ENCODE measurements around the gene PDS5A. TPM values are rescaled to one million over a fixed set of nuclear protein-coding genes. Genes with fewer than 3 reads are reported as not detected.
"Not testable (repeated sequence)": the region's sequence is repeated elsewhere in the genome, so short reads cannot be mapped to it uniquely, and the experiment has no call there.

The PDS5A gene
- total RNA-seq, 2 experiments from 2014 or later, result 108 to 115 TPM

GRCh38 chr4:39970671-39971640 is 6.8 kb downstream of the PDS5A start:
- ChIA-PET CTCF (interaction anchor here (1.5 kb wide), 1 partner anchor 17 kb away, joined by 3 read pairs; no protein-coding TSS in a partner anchor), POLR2A (no interaction called here)

GRCh38 chr4:39963656-39964055 is 14.1 kb downstream of the PDS5A start:
- ChIA-PET CTCF (no interaction called here), POLR2A (interaction anchor here (0.5 kb wide), 1 partner anchor 15 kb away, joined by 3 read pairs; no protein-coding TSS in a partner anchor)

DNA sequence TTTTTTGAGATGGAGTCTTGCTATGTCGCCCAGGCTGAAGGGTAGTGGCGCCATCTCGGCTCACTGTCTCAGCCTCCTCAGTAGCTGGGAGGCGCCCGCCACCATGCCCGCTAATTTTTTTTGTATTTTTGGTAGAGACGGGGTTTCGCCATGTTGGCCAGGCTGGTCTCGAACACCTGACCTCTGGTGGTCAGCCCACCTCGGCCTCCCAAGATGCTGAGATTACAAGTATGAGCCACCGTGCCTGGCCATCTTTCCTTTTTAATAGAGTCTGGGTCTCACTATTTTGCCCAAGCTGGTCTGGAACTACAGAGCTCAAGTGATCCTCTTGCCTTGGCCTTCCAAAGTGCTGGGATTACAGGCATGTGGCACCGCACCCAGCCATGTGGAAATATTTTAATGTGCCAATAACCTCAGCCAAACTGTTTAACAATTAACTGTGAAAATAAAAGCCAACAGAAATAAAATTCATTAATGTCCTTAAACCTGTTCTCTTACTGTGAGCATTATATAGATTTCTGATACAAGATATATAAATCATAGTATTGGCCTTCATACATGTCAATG is 16.3 kb downstream of the PDS5A start:
- CTCF ChIA-PET, result no interaction called here
- POLR2A ChIA-PET, result no interaction called here

GRCh38 chr4:39950861-39951481 is 26.7 kb downstream of the PDS5A start:
- POLR2A ChIA-PET, result no interaction called here
- CTCF ChIA-PET, result no interaction called here

- POLR2A ChIA-PET, result no interaction called here
- CTCF ChIA-PET, result interaction anchor here (0.7 kb wide), 1 partner anchor 479 kb away, joined by 5 read pairs; no protein-coding TSS in a partner anchor
Observed at GRCh38 chr4:39947963-39948362, 29.7 kb downstream of the PDS5A start.

- CTCF ChIA-PET, result interaction anchor here (0.7 kb wide), 1 partner anchor 478 kb away, joined by 5 read pairs; no protein-coding TSS in a partner anchor
- POLR2A ChIA-PET, result no interaction called here
Observed at GRCh38 chr4:39947417-39947816, 30.3 kb downstream of the PDS5A start.

GRCh38 chr4:39944245-39944644 is 33.5 kb downstream of the PDS5A start:
- CTCF ChIA-PET, result interaction anchor here (0.7 kb wide), 1 partner anchor 467 kb away, joined by 3 read pairs; no protein-coding TSS in a partner anchor
- POLR2A ChIA-PET, result not testable (repeated sequence)

DNA sequence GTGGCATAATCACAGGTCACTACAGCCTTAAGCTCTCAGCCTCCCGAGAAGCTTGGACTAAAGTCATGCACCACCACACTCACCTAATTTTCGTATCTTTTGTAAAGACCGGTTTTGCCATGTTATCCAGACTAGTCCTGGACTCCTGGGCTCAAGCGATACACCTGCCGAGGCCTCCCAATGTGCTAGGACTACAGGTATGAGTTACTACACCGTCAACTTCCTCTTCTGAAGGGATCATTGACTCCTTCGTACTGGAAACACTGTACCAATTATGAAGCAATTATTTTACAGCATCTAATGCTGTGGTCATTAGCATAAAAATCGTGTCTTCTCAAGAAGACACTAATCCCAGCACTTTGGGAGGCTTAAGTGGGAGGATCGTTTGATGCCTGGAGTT is 35.2 kb downstream of the PDS5A start:
- CTCF ChIA-PET, result no interaction called here
- POLR2A ChIA-PET, result no interaction called here

- POLR2A ChIA-PET, result no interaction called here
- CTCF ChIA-PET, result no interaction called here
Observed at GRCh38 chr4:39941682-39942217, 36.0 kb downstream of the PDS5A start.

DNA sequence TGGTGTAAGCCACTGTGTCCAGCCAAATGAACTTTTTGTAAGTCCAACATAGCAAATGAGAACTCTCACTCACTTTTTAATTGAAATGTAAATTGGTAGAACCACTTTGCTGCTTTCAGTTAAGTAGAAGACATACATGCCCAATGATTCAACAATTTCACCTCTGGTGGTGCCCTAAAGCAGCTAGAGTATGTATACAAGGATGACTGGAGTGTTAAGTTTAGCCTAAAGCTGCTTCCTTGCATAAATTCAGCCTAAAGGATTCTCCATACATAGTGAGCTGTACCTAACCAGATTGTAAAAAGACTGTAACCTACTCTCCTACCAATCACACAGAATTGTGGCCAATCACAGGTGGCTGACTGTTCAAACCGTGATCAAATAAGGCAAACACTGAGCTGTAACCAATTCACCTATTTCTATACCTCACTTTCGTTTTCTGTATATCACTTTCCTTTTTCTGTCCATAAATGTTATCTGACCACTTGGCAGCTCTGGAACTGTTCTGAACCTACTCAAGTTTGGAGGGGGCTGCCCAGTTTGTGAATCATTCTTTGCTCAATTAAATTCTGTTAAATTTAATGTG is 39.9 kb downstream of the PDS5A start:
- ChIA-PET POLR2A (no interaction called here), CTCF (interaction anchor here (0.5 kb wide), 1 partner anchor 363 kb away, joined by 3 read pairs; no protein-coding TSS in a partner anchor)

GRCh38 chr4:39936565-39937418 is 40.9 kb downstream of the PDS5A start:
- CTCF ChIA-PET, result no interaction called here

DNA sequence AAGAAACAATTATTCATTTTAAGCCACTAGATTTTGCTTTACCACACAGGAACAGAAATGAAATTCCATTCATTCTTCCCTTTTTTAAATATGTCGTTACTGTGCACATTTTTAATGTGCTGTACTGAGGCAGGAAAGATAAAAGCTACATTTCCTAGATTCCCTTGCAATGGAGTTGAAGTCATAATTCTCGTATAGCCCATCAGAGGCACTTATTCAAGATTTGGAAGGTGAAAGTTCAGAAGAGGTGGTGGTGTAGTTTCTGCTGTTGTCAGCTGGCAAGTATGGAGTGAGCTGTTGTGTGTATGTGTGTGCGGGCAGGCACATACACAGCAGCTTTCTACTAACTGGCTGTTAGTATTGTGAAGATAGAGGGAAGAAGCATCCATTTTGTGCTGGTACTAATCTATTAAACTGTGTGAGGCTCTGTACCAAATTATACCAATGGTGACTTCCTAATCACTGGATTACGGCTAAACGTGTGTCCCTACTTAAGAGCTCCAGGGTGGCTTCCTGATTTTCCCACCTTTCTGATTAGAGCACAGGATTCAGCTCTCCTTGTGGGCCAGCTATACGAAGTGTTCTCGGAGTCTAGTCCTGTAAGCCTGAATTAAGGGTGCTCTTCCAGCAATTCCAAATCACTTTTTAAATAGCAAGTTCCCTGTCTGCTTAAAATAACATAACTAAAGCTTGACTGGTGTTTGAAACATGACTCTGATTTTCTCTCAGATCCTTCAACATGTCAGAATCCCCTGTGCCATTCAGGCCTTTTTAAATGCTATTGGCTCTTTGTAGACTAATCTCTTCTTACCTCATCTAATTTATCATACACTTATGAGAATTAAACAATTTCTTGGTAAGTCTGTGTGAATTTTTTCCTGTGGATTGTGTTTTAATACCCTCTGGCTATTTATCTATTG is 43.8 kb downstream of the PDS5A start:
- CTCF ChIA-PET, result interaction anchor here (1.2 kb wide), 1 partner anchor 42 kb away, joined by 3 read pairs; no protein-coding TSS in a partner anchor
- POLR2A ChIA-PET, result no interaction called here

More at GRCh38 chr4:39936565-39937418, 40.9 kb downstream of the PDS5A start:
- POLR2A ChIA-PET, result no interaction called here

DNA sequence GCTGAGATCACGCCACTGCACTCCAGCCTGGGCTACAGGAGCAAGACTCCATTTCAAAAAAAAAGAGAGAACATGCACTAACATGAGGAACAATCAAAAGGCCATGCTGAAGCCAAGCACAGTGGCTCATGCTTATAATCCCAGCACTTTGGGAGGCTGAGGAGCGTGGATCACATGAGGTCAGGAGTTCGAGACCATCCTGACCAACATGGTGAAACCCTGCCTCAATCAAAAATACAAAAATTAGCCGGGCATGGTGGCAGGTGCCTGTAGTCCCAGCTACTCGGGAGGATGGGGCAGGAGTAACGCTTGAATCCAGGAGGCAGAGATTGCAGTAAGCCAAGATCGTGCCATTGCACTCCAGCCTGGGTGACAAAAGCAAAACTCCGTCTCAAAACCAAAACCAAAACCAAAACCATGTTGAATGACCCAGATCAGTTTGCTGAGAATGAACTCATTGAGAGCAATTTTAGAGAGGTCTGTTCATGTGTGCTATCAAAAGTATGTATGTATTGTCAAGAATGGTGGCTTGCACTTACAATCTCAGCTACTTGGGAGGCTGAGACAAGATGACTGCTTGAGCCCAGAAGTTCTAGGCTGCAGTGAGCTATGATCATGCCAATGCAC is 44.8 kb downstream of the PDS5A start:
- CTCF ChIA-PET, result interaction anchor here (1.2 kb wide), 1 partner anchor 43 kb away, joined by 3 read pairs; no protein-coding TSS in a partner anchor

DNA sequence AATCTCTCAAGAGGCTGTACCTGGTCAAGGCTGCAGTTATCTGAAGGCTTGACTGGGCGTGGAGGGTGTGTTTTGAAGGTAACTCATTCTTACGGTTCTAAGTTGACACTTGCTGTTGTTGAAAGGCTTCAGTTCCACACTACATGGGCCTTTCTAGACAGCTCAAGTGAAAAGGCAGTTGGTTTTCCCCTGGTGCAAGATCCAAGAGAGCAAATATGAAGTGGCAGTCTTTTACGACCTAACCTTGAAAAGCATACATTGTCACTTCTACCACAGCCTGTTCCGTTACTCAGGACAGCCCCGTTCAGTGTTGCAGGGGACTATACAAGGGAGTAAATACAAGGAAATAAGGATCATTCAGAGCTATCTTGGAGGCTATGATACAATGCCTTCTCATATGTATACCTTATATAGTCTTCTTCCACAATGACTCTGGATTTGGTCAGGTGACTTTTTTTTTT is 46.2 kb downstream of the PDS5A start:
- POLR2A ChIA-PET, result interaction anchor here (0.7 kb wide), 1 partner anchor 280 kb away, joined by 6 read pairs; no protein-coding TSS in a partner anchor
- CTCF ChIA-PET, result no interaction called here

More for the DNA sequence above, 44.8 kb downstream of the PDS5A start:
- POLR2A ChIA-PET, result no interaction called here

GRCh38 chr4:39928538-39928937 is 49.2 kb downstream of the PDS5A start:
- ChIA-PET CTCF (no interaction called here), POLR2A (no interaction called here)

- CTCF ChIA-PET, result no interaction called here
- POLR2A ChIA-PET, result no interaction called here
Observed at GRCh38 chr4:39924014-39924413, 53.7 kb downstream of the PDS5A start.

- CTCF ChIA-PET, result no interaction called here
Observed at GRCh38 chr4:39922399-39922798, 55.3 kb downstream of the PDS5A start.

More at GRCh38 chr4:39922399-39922798, 55.3 kb downstream of the PDS5A start:
- POLR2A ChIA-PET, result interaction anchor here (0.6 kb wide), 1 partner anchor 526 kb away, joined by 5 read pairs; no protein-coding TSS in a partner anchor
